HT1080 (cell line): ENCODE measurements around the gene LCA5. TPM values are rescaled to one million over a fixed set of nuclear protein-coding genes. Genes with fewer than 3 reads are reported as not detected.
A peak's percentile ranks its signal among the peaks of the same experiment; 100 is the strongest.
"Not testable (repeated sequence)": the region's sequence is repeated elsewhere in the genome, so short reads cannot be mapped to it uniquely, and the experiment has no call there.

ENCODE experiments used
- DNase-seq: peaks from one replicate; pipeline ENCODE4 v3.0.0-alpha.2; 2015; ENCODE audit warnings: low read depth
- polyA plus RNA-seq, 2 experiments: library from polyadenylated mRNA; depleted of rRNA; stranded (reverse); fragments of >200 nt; gene quantifications; 2 replicates each; pipeline ENCODE4 v1.2.3, GENCODE V29; 2015
- total RNA-seq: library from RNA; depleted of rRNA; stranded (reverse); fragments of >200 nt; shearing (Covaris generic); gene quantifications from 2 replicates; pipeline ENCODE4 v1.2.3, GENCODE V29; 2014; rRNA removed

The LCA5 gene
- 0.33 and 0.37 TPM in 2 replicates for total RNA-seq
- polyA plus RNA-seq (2015; cell fraction: cytosol; rRNA removed), result 1.5 and 2.2 TPM in 2 replicates
- 2.2 and 2.8 TPM in 2 replicates for polyA plus RNA-seq (2015; cell fraction: nucleus; rRNA removed)

DNA sequence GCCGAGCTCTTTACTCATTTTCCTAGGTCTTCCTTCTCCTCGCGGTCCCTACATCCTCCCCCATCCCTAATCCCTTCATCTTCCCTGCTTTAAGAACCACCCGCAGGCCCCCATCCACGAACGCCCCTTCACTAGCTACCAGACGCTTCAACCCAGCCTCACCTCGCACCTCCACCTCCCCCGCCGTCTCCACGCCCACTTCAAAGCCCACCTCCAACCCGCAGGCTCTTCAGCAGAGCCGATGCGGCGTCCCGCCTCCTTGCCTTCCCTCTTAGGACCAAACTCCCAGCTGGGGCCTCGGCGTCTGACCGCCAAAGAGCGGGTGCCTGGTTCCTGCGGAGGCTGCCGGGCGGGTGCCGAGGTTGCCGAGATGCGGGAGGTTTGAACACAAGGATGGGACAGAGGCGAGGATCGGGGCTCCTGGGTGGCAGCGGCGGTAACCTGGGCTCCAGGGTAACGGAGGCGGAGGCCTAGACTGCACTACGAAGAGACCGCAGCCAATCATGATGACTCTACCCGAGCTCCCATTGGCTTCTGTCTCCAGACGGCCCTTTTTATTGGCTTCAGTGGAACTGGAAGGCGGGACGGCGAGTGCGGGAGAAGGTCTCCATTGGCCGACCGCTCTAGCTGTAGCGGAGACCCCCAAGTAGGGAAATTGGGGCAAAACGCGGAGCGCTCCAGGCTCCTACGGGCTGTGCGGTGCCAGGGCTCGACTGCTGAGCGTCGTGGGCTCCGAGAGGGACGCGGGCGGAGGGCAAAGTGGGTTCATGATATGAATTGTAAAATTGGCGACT is at the start of gene LCA5:
Gene LCA5 (minus strand): TSS at position 477 of the 794 bp plus-strand sequence. CDS start 18,536 bp downstream, outside the sequence.
- DNase-seq, result peak; percentile 95

DNA sequence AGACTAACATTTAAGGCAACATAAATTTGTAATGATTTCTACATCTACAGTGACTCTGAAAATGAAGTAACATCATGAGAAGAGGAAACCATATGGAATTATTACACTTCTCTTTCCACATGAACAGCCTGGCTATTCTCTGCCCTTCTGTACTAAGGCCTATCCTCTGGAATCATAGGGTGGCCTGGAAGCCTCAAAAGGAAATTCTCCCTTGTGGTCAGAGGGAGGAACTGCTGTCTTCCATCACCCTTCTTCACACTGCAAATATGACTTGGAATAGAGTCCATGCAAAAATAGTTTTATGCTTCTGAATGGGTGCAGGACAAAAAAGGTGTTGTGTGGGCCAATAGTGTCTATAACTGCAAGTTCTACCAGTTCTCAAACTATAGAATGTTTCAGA is 49.3 kb upstream of the LCA5 start:
- peak; percentile 27 for DNase-seq

DNA sequence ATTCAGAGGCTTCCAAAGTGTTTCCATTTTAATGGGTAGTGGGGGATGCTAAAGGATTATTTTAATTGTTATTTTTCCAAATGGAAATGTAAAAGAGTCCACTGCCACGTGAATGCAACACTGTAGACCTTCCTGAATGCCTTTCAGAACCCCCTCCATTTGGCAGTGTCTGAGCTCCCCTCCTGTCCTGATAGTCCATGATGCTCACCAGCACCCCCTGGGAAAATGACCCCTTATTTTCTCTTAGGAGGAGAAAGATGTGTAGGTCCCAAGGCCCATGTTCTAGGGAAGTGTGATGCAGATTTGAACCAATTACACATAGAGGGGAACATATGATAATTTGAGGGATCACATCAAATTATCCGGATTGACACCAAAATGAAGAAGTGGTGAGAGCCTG is 47.1 kb upstream of the LCA5 start:
- DNase-seq, result no peak

DNA sequence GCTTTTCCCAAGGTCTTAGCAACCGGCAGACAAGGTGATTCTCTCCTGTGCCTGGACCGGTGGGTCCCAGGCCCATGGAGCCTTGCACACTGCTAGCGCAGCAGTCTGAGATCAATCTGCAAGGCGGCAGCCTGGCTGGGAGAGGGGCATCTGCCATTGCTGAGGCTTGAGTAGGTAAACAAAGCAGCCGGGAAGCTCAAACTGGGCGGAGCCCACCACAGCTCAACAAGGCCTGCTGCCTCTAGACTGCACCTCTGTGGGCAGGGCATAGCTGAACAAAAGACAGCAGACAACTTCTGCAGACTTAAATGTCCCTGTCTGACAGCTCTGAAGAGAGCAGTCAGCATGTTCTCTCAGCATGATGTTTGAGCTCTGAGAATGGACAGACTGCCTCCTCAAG is 40.7 kb upstream of the LCA5 start:
- not testable (repeated sequence) for DNase-seq

DNA sequence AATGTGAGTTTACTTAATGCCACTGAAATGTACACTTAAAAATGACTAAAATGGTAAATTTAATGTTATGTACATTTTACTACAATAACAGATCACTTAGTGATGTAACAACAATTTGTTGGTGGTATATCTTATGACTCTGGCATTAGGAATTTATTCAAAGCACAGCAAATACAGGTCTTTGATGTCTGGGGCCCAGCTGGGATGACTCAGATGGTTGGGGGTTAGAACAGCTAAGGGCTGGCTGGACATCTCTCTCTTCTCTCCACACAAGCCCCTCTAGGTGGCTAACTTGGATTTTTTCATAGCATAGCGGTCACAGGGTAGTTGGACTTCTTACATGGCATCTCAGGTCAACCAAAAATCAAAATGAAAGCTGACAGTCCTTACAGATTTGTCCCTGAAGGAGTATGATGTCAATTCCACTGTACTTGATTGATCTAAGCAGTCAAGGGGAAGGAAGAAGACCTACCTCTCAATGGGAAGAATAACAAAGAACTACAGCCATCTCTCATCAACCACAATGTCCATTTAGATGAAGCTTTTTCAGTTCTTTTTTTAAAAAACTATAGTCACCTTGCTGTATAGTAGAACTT is 37.5 kb upstream of the LCA5 start:
- peak; percentile 72 for DNase-seq

DNA sequence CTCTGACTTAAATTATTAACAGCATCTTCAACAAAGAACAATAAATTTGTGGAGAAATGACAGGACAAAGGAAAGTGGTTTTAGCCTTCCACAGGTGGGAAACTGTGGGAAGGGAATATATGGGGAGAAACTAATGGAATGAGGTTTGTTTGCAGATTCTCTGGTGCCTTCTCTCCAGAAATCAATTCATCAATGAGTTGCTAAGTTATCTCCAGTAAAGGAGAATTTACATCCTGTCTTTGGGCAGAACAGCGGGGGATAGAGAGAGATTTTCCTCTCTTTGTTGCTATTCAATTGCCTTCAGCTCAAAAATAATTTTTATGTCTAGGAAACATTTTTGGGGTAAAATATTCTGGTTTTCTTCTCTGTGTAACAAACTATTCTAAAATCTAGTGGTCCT is 36.9 kb upstream of the LCA5 start:
- no peak for DNase-seq

DNA sequence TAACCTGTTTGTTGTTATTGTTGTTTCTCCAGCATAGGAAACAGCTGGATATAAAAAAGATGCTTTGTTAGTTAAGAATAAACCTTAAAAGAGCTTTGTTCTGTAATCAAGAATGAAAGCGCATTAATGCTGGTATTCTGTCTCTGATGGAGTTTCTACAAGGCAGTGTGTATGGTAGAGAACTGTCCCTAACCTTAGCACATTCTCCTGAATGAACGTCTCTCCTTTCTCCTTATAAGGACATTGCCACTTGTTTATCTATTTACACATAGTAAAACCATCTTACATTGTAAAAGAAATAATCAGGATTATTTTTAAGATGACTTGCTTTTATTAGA is 33.8 kb upstream of the LCA5 start:
- no peak for DNase-seq

DNA sequence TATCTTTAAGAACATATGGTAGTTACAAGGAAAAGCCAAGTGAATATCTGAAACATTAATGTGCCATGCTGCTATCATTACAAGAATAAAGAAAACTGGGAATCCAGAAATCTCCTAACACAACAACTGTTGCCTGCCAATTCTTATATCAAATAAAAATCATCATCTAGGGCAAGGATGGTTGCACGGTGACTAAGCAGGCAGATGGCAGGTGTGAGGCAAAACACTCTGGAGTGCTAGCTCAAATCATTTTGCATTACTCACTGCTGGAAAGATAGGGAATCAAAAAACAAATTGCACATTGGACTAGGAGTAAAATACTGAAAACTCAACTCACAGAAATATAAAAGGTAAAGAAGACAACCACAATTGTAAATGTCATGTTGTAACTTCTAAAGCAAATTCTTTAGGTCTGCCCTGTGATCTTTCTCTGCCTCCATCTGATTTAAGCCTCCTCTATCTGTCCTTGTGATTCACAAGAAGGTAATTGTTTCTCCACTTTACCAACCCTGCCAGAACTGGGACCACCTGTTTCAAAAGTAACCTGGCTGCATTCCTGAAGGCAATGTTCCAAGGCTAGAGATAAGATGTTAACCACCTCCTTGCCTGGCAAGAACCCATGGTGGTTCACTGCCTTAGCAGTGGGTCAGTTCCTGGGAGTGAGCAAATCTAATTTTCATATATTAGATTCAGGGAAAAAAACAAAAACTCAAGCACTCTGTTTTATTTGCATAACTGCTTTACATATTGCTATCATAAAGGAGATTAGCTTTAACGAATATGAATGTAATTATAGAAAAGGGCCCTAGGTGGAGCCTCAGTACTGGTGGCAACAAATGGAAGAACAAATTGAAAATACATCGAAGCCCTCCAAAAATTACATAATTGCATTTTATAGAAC is 33.1 kb upstream of the LCA5 start:
- peak; percentile 40 for DNase-seq

DNA sequence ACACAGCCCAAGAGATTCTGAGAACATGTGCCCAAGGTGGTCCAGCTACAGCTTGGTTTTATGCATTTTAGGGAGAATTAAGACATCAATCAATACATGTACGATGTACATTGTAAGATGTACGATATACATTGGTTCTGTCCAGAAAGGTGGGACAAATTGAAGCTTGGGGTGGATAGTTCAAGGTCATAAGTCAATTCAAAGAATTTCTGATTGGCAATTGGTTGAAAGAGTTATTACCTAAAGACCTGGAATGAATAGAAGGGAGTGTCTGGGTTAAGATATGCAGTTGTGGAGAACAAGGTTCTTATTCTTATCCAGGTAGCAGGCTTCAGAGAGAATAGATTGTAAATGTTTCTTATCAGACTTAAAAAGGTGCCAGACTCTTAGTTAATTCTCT is 31.8 kb upstream of the LCA5 start:
- DNase-seq, result no peak

DNA sequence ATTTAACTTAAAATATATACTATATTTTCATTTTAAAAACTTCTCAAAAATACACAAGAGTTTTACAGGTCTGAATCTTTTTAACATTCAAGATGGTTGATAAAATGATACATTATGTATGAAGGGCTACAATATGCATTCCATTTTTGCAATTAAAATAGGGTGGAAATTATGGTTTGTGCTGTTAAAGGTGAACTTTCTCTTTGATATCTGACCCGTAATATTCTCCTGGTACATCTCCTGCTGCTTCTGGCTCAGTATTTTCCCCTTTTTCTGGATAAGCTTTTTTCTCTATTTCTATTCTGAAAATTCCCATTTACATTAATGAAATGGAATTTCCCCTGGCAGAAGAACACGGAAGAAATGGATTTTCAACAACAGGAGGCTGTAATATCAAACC is 27.4 kb upstream of the LCA5 start:
- DNase-seq, result no peak

DNA sequence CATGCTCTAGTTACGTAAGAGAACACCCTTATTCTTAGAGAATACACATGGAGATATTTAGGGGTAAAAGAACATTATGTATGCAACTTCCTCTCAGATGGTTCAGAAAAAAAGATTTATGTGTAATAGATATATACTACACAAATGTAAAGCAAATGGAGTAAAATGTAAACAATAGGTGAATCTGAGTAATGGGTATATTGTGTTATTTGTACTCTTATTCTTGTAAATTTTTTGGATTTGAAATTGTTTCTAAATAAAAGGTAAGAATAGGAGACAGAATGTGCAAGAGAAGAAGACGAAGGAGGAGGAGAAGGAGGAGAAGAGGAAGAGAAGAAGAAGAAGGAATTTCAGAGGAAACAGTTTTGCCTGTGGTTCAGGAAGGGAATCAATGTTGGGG is 22.5 kb upstream of the LCA5 start:
- DNase-seq, result no peak

DNA sequence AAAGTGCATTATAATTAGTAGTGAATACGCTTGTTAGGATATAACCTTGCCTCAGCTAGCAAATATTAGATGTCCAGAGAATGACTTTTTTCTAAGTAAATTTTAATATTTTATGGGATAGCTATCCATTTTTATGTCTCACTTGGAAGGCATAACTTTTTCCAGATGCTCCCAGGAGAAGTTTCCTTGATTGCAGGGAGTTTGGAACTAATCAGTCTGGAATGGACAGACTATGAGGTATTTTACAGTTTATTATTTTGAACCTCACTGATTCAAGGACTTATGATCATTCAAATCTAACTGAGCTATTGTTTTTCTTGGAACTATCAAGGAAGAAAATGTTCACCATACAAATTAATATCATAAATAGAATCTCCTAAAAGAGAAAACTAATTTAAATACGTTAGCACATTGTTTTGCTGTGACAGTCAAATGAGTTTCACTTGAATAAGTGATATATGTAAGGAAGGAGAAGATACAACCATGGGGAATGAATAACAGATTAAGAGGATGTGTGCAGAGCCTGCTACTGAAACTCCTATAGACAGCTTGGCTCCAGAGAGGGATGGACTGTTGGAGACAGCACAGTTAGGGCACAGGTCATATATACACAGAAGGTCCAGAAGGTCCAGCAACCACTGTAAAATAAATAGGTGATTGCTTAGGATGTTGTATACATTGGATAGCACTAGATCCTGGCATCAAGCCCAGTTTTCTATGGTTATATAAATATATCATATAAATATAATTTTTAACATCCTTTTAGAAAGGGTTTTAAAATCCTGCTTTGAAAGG is 20.6 kb upstream of the LCA5 start:
- DNase-seq, result no peak

DNA sequence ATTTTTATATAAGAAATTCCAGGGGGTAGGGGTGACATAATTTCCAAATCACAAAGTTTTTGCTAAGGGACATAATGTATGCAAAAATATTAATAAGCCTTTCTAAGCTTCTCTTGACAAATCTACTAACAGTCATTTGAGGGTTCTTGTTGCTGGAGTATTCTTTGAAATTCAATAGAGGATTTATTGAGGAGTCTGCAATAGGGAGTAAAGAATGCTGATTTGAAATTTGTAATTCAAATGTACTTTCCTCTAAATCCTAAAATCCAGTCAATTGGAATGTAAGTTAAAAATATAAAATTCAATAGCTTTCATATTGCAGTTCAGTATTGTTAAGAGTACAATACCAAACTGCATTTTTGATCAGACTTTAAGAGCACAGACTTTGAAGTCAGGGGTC is 17.1 kb upstream of the LCA5 start:
- DNase-seq, result no peak

DNA sequence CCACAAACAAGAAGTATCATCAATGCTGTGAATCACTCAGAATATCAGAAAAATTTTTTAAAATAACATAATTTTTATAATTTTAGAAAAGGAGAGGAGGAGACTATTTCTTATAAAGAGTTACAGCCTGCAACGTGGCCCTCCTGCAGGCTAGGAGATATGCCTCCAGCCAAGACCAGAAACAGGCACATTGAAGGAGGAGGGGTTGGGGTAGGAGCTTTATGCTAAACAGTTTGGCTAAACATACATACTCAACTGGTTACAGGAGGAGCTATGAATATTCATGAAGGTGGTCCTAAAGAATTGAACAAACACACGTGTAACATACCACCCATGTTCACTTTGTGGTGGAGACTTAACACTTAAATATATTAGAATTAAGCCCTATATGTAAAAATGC is 14.2 kb upstream of the LCA5 start:
- no peak for DNase-seq

DNA sequence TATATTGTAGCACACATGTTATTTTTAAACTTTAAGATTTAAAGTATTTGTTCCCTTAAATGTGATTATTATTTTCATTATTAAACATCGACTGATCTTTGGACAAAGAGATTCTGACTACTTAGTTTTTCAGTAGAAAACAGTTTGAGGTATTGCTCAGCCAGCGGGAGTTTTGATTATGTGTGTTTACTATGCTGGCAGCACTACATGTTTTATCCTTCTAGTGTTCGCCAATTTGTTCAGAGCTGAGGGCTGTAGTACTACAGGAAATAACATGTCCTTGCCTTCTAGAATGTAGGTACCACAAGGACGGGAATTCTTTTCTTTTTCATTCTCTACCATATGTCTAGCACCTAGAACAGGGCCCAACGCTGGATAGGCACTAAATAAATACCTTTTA is 11.1 kb upstream of the LCA5 start:
- DNase-seq, result no peak

DNA sequence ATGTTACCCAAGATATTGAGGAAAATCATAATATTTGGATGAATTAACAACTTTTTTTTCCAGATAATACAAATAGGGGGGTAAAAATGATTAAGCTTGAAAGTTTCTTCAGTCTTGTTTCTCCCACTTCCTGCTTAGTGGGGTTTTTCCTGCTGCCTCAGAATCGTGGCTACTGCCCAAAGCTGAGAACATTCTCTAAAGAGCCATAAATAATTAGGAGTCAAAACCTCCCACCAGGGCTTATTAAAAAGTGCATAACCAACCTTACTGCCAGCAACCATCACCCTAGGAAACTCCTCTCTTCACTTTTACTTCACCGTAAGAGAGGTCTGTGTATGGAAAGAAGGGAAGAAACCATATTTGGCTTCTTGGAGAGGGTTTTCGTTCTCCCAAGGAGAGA is 9.0 kb upstream of the LCA5 start:
- no peak for DNase-seq

DNA sequence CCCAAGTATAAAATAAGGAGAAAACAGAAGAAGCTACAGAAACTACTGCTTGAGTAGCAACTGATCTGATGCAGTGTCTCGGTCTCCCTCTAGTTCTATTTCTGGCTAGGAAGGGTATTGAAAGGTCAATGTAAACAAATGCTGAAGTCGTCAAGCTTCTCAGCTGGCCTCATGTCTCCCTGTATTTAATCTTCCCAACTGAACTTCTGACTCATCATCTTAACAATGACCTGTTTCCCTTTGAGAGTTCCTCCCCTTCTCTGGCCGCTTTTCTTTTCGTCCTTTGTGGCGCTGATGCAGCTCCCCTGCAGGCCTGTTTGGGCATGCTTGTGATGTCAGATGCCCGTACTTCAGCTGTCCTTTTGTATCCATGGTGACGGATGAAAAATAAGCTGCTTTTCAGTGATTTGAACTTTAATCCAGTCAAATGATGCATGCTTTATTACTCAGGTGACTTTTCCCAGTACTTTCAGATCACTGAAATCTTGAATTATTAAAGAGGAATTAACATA is 7.8 kb upstream of the LCA5 start:
- DNase-seq, result peak; percentile 99

DNA sequence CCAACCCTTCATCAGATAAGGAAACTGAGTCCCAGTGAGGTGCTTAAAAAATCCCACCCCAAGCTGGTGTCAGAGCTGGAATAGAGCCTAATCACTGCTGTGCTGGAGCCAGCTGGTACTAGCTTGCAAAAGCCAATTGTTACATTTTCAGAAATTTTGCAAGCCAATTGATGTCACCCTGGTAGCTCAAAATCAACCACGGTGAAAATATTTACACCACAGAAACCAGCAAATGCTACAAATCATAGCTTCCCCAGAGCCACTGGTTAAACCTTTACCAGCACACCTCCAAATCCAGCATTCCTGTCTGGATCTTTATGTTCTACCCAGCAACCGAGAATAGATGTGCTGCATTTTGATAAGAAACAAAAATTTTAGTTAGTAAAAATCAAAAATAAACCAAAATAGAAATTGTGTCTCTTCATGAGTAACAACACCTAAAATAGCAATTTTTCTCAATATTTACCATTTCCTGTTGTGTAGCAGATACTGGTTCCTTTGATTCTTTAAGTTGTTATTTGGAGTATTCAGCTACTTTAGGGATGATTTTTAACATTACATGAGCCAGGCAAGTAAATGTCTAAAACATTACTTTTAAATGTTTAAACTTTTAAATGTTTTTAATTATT is 7.2 kb upstream of the LCA5 start:
- DNase-seq, result peak; percentile 3

DNA sequence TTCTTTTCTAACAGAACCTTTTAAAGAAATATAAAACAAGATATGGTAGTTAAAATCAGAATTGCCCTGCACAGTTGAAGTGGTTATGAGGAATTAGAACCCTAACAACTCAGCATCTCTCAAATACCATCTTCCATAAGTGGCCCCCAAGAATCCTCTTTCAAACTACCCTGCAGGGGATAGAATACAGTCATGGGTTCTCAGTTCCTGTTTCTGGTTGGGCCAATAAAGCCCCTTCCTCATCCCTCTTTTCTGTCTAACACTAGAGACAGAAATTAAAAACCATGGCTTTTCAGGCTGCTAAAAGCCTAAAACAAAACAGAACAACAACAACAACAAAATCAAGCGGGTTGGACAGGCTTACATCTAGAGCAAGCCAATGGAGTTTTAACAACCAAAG is 6.7 kb upstream of the LCA5 start:
- no peak for DNase-seq

DNA sequence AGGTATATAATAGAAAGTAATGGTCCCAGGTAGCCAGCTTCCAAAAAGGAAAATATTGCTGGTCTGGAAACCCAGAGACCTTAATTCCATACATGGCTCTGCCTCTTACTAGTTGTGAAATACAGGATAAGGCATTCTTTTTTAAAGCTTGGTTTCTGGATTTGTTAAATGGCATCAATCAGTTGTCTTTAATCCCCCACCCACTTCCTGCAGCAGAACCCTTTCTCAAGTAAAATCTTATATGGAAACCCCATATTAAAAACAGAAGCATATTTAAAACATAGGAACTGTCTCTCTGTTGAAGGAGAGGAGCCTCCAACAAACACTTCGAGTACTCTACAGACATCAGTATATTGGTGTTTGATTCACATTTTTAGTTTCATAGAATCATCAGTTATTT is 6.2 kb upstream of the LCA5 start:
- no peak for DNase-seq
